Effector memory CD8-positive, alpha-beta T cell (primary cell): ENCODE results near the gene ZNF213.

Experiments used
- ATAC-seq: fragments of 150-1000 bp; cut with Tn5 transposase; replicated peaks from 2 replicates; pipeline ENCODE4 v1.10.0; 2021; ENCODE audit warnings: mild to moderate bottlenecking, moderate library complexity
- DNase-seq, 3 experiments: peaks; one replicate each; pipeline ENCODE4 v3.0.0; 2021
- H3K27ac Mint-ChIP-seq, 2 donors: one replicate each; pipeline ENCODE4 v1.8.0; 2022; ENCODE audit warnings: mild to moderate bottlenecking in 2 of 2, mixed read lengths in 2 of 2, moderate library complexity in 2 of 2
- H3K27me3 Mint-ChIP-seq, 2 donors: one replicate each; pipeline ENCODE4 v1.8.0; 2022; ENCODE audit warnings: mixed read lengths in 2 of 2
- H3K36me3 Mint-ChIP-seq: one replicate; pipeline ENCODE4 v1.8.0; 2022; ENCODE audit warnings: mild to moderate bottlenecking, moderate library complexity, mixed read lengths; ENCODE audit not compliant: insufficient read depth
- H3K4me1 Mint-ChIP-seq, 2 donors: one replicate each; pipeline ENCODE4 v1.8.0; 2022; ENCODE audit warnings: low read depth in 2 of 2, mixed read lengths in 2 of 2
- H3K4me3 Mint-ChIP-seq, 2 donors: one replicate each; pipeline ENCODE4 v1.8.0; 2022; ENCODE audit warnings: mild to moderate bottlenecking in 2 of 2, mixed read lengths in 2 of 2, moderate library complexity in 2 of 2
- H3K9me3 Mint-ChIP-seq, 2 donors: one replicate each; pipeline ENCODE4 v1.8.0; 2022; ENCODE audit warnings: mixed read lengths in 2 of 2

Gene ZNF213

DNA sequence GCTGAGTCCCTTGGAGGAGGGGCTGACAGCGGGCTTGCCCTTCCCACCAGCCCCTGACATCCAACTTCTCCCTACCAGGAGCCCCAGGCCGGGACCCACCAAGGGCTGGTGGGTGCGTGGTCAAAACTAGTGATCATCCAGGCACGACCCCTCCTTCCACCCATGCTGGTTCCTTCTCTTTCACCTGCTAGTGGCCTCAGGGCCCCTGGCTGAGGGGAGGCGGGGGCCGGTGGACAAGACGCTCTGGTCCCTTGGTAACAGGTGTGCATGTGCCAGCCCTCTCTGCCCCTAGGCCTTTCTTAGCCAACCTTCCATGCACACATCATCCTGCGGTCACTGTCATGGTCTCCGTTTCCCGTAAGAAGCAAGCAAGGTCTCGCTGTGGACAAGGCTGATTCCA is 8.4 kb downstream of the ZNF213 start:
- Mint-ChIP-seq H3K36me3 (peaks cover 19% of the 10 kb centered on the region), H3K4me3 (no peak overlapping the region), H3K27ac (no peak overlapping the region), H3K9me3 (no peaks in the 10 kb centered on the region), H3K27me3 (no peaks in the 10 kb centered on the region), H3K4me1 (peaks cover 0 to 7% of the 10 kb centered on the region in 2 donors)
- no peak for DNase-seq
- ATAC-seq = no peak

DNA sequence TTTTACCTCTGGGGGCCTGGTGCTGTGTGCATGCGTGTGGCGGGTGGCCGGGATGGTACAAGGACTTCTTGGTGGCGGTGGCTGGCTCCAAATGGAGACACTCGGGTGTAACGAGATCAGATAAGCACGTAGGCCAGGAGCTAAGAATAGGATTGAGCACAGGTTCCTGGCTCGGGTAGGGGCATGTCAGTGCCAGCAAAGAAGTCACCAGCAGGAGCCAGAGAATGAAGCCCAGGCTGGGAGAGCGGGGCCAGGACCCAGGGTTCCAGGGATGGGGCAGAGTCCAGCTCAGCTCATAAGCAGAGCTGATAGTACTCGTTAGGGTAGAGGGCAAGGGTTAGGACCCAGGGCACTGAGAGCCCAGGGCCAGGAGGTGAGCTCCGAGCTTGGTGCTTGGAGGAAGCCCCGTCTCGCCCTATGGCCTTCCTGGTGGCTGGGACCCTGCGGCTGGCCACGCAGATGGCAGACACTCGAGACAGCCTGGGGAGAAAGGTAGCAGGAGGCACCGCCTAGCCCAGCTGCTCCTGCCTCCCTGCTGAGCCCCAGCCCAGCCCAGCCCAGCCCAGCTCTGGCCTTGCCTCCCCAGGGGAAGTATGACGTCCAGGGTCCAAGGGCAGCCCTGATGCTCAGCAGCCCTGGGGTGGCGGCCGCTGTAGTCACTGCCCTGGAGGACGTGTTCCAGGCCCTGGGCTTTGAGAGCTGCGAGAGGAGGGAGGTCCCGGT is 8.9 kb downstream of the ZNF213 start:
- peaks cover 23% of the 10 kb centered on the region for H3K36me3 Mint-ChIP-seq
- no peaks in the 10 kb centered on the region for H3K27me3 Mint-ChIP-seq
- DNase-seq = no peak
- peaks cover 0 to 7% of the 10 kb centered on the region in 2 donors for H3K4me1 Mint-ChIP-seq
- no peaks in the 10 kb centered on the region for H3K9me3 Mint-ChIP-seq
- no peak overlapping the region for H3K4me3 Mint-ChIP-seq
- ATAC-seq = no peak
- H3K27ac Mint-ChIP-seq = no peak overlapping the region

GRCh38 chr16:3144321-3144983 is 9.6 kb downstream of the ZNF213 start:
- ATAC-seq (no peak), DNase-seq (no peak)
- H3K27me3 Mint-ChIP-seq = no peaks in the 10 kb centered on the region
- H3K36me3 Mint-ChIP-seq = peaks cover 30% of the 10 kb centered on the region
- H3K9me3 Mint-ChIP-seq = no peaks in the 10 kb centered on the region
- no peak overlapping the region for H3K4me3 Mint-ChIP-seq
- no peak overlapping the region for H3K27ac Mint-ChIP-seq
- H3K4me1 Mint-ChIP-seq = peaks cover 0 to 10% of the 10 kb centered on the region in 2 donors

- no peak overlapping the region for H3K27ac Mint-ChIP-seq
- H3K4me3 Mint-ChIP-seq = no peak overlapping the region
- DNase-seq (no peak), ATAC-seq (no peak)
- H3K27me3 Mint-ChIP-seq = no peaks in the 10 kb centered on the region
- H3K9me3 Mint-ChIP-seq = no peaks in the 10 kb centered on the region
- peaks cover 3 to 15% of the 10 kb centered on the region in 2 donors for H3K4me1 Mint-ChIP-seq
- H3K36me3 Mint-ChIP-seq = peaks cover 32% of the 10 kb centered on the region
Measured at GRCh38 chr16:3145151-3145550, 10.3 kb downstream of the ZNF213 start.

- no peaks in the 10 kb centered on the region for H3K27me3 Mint-ChIP-seq
- ATAC-seq = no peak
- H3K27ac Mint-ChIP-seq = no peak overlapping the region
- H3K36me3 Mint-ChIP-seq = peaks cover 35% of the 10 kb centered on the region
- DNase-seq = no peak
- no peak overlapping the region for H3K4me3 Mint-ChIP-seq
- H3K9me3 Mint-ChIP-seq = no peaks in the 10 kb centered on the region
- peaks cover 6 to 19% of the 10 kb centered on the region in 2 donors for H3K4me1 Mint-ChIP-seq
Measured at GRCh38 chr16:3145660-3146059, 10.8 kb downstream of the ZNF213 start.

DNA sequence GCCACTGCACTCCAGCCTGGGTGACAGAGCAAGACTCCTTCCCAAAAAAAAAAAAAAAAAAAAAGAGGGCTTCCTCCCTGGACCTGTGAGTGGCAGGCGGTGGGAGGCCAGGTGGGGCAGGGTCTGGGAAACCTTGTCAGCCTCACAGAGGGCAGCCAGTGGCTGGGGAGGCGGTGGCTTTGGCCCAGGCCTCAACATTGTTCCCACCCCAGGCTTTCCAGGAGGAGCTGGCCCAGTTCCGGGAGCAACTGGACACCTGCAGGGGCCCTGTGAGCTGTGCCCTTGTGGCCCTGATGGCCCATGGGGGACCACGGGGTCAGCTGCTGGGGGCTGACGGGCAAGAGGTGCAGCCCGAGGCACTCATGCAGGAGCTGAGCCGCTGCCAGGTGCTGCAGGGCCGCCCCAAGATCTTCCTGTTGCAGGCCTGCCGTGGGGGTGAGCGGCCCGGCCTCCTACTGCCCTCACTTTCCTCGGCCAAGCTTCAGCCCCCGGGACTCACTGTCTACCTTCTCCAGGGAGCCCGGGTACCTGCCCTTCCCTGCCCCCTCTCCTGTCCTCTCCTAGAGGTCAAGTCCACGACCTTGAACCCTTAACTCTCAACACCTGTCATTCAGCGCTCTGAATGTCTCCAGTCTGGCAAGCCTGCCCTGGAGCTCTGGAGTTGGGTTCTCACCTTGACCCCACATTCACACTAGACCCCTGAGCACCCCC is 12.4 kb downstream of the ZNF213 start:
- Mint-ChIP-seq H3K27me3 (no peaks in the 10 kb centered on the region), H3K27ac (peak overlapping the region; percentile 59 to 84)
- ATAC-seq = no peak

GRCh38 chr16:3147757-3148104 is 12.9 kb downstream of the ZNF213 start:
- peaks cover 19 to 28% of the 10 kb centered on the region in 2 donors for H3K4me1 Mint-ChIP-seq
- H3K9me3 Mint-ChIP-seq = peaks cover 0 to 2% of the 10 kb centered on the region in 2 donors
- DNase-seq (no peak), ATAC-seq (no peak)
- H3K36me3 Mint-ChIP-seq = peaks cover 43% of the 10 kb centered on the region
- H3K4me3 Mint-ChIP-seq = no peak overlapping the region
- no peaks in the 10 kb centered on the region for H3K27me3 Mint-ChIP-seq
- peak overlapping the region; percentile 59 to 84 for H3K27ac Mint-ChIP-seq

More for the DNA sequence above, 12.4 kb downstream of the ZNF213 start:
- H3K4me1 Mint-ChIP-seq = peaks cover 13 to 27% of the 10 kb centered on the region in 2 donors
- H3K36me3 Mint-ChIP-seq = peaks cover 43% of the 10 kb centered on the region
- no peaks in the 10 kb centered on the region for H3K9me3 Mint-ChIP-seq
- DNase-seq = no peak
- H3K4me3 Mint-ChIP-seq = no peak overlapping the region

DNA sequence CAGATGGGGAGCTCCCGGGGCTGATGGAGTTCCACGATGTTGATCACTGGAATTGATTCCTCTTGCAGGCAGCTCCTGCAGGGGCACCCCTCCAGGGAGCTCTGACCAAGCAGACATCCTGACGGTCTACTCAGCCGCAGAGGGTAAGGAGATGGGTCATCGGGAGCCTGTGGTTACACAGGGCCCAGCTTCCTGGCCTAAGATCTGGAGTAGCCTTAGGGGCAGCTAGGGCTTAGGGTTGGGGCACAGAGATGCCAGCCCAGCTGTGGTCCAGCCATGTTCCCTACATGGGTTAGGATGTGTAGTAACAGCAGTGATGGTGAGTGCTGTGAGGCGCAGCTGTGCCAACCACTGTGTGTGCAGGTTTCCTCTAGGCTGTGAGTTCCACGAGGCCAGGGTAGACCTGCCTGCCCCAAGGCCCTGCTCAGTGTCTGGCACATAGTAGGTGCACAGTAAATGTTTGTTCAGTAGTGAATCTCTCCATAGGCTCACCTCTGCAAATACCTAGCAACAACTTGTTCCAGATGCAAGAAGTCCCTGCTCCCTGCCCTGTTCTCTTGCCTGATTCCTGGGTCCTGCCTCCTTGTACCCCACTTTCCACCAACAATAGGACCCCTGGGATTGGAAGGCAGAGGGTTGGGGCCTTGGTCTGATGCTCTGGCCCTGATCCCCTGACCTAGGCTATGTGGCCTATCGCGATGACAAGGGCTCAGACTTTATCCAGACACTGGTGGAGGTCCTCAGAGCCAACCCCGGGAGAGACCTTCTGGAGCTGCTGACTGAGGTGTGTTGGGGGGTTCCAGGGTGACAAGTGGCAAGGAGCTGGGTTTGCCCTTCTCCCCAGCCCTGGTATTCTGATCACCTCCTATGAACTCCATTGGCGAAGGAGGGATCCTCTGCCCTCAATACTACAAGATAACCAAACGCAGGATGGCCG is 13.7 kb downstream of the ZNF213 start:
- peaks cover 0 to 2% of the 10 kb centered on the region in 2 donors for H3K9me3 Mint-ChIP-seq
- no peaks in the 10 kb centered on the region for H3K27me3 Mint-ChIP-seq
- H3K4me3 Mint-ChIP-seq = peak overlapping the region; percentile 85 to 95
- H3K27ac Mint-ChIP-seq = peak overlapping the region; percentile 49 to 100
- ATAC-seq = no peak
- H3K4me1 Mint-ChIP-seq = peaks cover 20 to 30% of the 10 kb centered on the region in 2 donors
- DNase-seq = no peak
- H3K36me3 Mint-ChIP-seq = peaks cover 46% of the 10 kb centered on the region

GRCh38 chr16:3149193-3149530 is 14.3 kb downstream of the ZNF213 start:
- Mint-ChIP-seq H3K27ac (peak overlapping the region; percentile 49 to 100), H3K9me3 (peaks cover 2 to 3% of the 10 kb centered on the region in 2 donors), H3K4me1 (peaks cover 20 to 30% of the 10 kb centered on the region in 2 donors), H3K36me3 (peaks cover 49% of the 10 kb centered on the region), H3K27me3 (no peaks in the 10 kb centered on the region), H3K4me3 (peak overlapping the region; percentile 85 to 95)
- no peak for DNase-seq
- ATAC-seq = no peak

DNA sequence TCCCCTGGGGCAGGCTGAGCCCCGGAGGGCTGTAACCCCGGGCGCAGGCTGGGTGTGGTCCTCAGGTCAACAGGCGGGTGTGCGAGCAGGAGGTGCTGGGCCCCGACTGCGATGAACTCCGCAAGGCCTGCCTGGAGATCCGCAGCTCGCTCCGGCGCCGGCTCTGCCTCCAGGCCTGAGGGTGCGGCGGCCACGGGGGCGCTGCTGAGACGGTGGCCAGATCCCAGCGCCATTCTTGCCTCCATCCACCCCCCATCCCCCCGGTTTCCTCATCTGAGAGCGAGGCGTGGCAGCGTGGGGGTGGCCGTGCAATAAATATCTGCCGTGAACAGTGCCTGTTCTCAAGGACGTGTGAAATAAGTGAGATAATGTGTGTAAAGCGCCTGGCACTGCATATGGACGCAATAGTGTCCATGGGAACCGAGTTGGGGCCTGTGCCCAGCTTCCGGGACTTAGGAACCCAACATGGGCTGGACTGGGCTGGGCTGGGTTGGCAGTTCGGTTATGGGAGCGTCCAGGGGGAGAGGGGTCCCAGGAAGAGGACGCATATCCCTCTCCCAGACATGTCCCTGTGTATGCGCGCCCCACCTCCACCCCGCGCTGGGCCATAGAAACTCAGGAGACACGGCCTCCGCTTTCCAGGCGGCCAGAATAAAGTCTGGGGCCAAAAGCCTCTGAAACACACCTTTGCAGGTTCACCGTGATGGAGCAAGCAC is 15.0 kb downstream of the ZNF213 start:
- Mint-ChIP-seq H3K4me1 (peaks cover 20 to 30% of the 10 kb centered on the region in 2 donors), H3K36me3 (peaks cover 55% of the 10 kb centered on the region), H3K27ac (peak overlapping the region; percentile 98 to 100), H3K4me3 (peak overlapping the region; percentile 85 to 95), H3K27me3 (no peaks in the 10 kb centered on the region), H3K9me3 (peaks cover 2 to 8% of the 10 kb centered on the region in 2 donors)
- peak; percentile 9 for ATAC-seq
- peak in 2 of 3 experiments; percentile 31 to 42 for DNase-seq

DNA sequence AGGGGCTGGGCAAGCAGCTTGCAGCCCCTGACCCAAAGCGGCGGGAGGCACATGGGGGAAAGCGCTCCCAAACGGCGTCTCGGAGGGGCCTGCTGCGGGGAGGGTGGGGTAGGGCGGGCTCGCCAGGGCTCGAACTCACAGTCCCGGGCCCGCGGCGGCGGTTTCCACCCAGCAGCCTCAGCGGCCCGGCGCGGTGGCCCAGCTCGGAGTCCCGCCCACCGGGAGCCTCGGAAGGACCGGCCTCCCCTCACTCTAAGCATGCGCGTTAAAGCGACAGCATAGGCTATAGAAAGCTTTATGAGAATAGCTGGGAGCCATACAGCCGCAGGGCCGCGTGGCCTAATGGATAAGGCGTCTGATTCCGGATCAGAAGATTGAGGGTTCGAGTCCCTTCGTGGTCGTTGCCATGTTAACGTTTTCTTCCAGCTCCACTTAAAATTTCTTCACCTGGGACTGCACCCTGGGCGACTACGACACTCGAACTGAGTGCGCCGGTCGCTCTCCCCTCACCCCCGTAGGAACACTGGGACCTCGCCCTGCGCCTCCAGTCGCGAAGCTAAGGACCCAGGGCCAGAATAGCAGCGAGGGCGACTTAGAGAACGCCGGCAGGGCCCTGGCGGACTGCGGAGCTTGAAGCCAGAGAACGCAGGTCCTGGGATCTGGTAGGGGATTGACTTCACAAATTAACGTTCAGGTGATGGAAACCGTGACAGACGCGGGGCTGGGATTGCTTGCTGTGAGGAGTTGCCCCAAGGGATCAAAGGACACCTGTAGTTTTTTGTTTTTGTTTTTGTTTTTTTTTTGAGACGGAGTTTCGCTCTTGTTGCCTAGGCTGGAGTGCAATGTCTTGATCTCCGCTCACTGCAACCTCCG is 15.8 kb downstream of the ZNF213 start:
- peak; percentile 82 for ATAC-seq
- H3K36me3 Mint-ChIP-seq = peaks cover 55% of the 10 kb centered on the region
- peak overlapping the region; percentile 85 to 95 for H3K4me3 Mint-ChIP-seq

GRCh38 chr16:3152027-3152276 is 17.1 kb downstream of the ZNF213 start:
- no peak for ATAC-seq
- Mint-ChIP-seq H3K27me3 (no peaks in the 10 kb centered on the region), H3K36me3 (peaks cover 60% of the 10 kb centered on the region), H3K4me3 (peak overlapping the region; percentile 83 to 95), H3K4me1 (peaks cover 20 to 30% of the 10 kb centered on the region in 2 donors), H3K27ac (peak overlapping the region; percentile 100), H3K9me3 (peaks cover 2 to 8% of the 10 kb centered on the region in 2 donors)
- DNase-seq = no peak

More for the DNA sequence above, 15.8 kb downstream of the ZNF213 start:
- Mint-ChIP-seq H3K9me3 (peaks cover 2 to 8% of the 10 kb centered on the region in 2 donors), H3K27ac (peak overlapping the region; percentile 98 to 100), H3K4me1 (peaks cover 20 to 30% of the 10 kb centered on the region in 2 donors), H3K27me3 (no peaks in the 10 kb centered on the region)
- DNase-seq = peak; percentile 98 to 99 (median 99)
